ENCODE results near the gene TRIM23.

The TRIM23 gene

DNA sequence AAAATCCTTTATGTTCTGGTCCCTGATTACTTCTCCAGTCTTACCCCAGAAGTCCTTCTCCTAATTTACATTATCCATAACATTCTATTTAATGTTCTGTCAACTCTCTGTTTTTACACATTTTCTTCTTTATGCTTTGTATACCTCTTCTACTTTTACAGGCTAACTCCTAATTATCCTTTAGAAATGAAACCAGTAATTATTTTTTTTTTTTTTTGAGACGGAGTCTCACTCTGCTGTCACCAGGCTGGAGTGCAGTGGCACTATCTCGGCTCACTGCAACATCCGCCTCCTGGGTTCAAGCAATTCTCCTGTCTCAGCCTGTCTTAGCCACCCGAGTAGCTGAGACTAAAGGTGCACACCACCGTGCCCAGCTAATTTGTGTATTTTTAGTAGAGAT, 70.2 kb downstream of the TRIM23 start:
- DNase-seq (ENCODE audit: low read depth) = no peak
- H3K4me3 ChIP-seq (ENCODE audit: low read depth, low read length) = no peak overlapping the region
- TF ChIP-seq, protein P1, sequence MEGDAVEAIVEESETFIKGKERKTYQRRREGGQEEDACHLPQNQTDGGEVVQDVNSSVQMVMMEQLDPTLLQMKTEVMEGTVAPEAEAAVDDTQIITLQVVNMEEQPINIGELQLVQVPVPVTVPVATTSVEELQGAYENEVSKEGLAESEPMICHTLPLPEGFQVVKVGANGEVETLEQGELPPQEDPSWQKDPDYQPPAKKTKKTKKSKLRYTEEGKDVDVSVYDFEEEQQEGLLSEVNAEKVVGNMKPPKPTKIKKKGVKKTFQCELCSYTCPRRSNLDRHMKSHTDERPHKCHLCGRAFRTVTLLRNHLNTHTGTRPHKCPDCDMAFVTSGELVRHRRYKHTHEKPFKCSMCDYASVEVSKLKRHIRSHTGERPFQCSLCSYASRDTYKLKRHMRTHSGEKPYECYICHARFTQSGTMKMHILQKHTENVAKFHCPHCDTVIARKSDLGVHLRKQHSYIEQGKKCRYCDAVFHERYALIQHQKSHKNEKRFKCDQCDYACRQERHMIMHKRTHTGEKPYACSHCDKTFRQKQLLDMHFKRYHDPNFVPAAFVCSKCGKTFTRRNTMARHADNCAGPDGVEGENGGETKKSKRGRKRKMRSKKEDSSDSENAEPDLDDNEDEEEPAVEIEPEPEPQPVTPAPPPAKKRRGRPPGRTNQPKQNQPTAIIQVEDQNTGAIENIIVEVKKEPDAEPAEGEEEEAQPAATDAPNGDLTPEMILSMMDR (conservative IDR thresholded peaks at IDR 0.05; ENCODE audit: low read depth, low read length) = no peak

DNA sequence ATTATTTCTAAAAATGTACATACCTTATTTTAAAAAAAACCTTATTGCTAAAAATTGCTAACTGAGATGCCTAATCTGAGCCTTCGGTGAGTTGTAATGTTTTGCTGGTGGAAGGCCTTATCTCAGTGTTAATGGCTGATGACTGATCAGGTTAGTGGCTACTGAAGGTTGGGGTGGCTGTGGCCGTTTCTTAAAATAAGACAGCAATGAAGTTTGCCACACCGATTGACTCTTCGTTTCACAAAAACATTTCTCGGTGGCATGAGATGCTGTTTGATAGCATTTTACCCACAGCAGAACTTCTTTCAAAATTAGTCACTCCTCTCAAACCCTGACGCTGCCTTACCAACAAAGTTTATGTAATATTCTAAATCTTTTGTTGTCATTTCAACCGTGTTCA, 75.9 kb downstream of the TRIM23 start:
- DNase-seq (ENCODE audit: low read depth) = no peak
- TF ChIP-seq, protein P1 (conservative IDR thresholded peaks at IDR 0.05; ENCODE audit: low read depth, low read length) = no peak
- H3K4me3 ChIP-seq (ENCODE audit: low read depth, low read length) = no peak overlapping the region

DNA sequence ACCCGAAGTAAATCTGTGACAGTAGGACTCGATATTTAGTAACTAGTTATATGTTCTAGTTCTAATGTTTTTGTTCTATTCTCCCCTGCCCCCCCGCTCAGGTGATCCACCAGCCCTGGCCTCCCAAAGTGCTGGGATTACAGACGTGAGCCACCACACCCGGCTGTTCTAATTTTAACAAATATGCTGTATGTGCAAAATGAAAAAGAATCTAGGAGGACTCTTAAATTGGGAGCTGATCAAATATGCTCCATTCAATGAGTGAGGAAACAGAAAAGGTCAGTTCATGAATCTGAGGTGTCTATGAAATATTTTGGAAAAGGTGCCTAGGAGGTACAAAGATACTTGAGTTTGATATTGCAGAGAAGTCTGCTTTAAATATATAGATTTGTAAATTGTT, 78.0 kb downstream of the TRIM23 start:
- H3K4me3 ChIP-seq (ENCODE audit: low read depth, low read length) = no peak overlapping the region
- TF ChIP-seq, protein P1 (conservative IDR thresholded peaks at IDR 0.05; ENCODE audit: low read depth, low read length) = no peak
- no peak for DNase-seq (ENCODE audit: low read depth)

DNA sequence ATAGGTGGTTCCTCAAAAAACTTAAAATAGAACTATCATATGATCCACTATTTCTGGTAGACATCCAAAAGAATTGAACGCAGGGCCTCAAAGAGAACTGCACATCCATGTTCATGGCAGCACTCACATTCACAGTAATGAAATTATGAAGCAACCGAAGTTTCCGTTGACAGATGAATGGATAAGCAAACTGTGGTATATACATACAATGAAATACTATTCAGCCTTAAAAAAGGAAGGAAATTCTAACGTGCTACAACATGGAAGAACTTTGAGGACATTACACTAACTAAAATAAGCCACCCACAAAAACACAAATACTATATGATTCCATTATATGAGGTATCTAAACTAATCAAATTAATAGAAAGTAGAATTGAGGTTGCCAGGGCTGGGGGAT, 79.7 kb downstream of the TRIM23 start:
- DNase-seq (ENCODE audit: low read depth) = no peak
- H3K4me3 ChIP-seq (ENCODE audit: low read depth, low read length) = no peak overlapping the region
- TF ChIP-seq, protein P1 (conservative IDR thresholded peaks at IDR 0.05; ENCODE audit: low read depth, low read length) = no peak

DNA sequence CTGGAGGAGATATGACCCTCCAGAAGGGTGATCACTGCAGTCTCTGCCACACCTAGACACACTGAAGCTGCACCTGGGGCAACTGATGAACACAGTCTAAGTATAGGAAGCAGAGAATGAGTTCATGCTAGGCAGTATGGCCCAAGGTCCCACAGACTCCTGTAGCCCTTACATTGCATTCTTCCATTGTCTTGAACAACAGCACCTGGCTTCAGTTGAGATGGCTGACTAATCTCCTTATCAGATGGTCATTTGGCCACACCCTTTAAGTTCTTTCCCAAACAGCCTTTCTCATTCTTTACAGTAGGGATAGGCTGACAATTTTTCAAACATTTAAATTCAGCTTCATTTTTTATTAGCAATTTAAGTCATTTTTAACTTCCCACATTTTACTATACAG, 84.3 kb downstream of the TRIM23 start:
- TF ChIP-seq, protein P1 (conservative IDR thresholded peaks at IDR 0.05; ENCODE audit: low read depth, low read length) = no peak
- no peak overlapping the region for H3K4me3 ChIP-seq (ENCODE audit: low read depth, low read length)
- DNase-seq (ENCODE audit: low read depth) = no peak
